GM21390 (cell line): ENCODE measurements around the gene MELK.
A peak's percentile ranks its signal among the peaks of the same experiment; 100 is the strongest.

ENCODE experiments used
- ATAC-seq: cut with Tn5 transposase; IDR thresholded peaks from one replicate; pipeline ENCODE4 v1.9.1; 2021; ENCODE audit not compliant: unreplicated experiment

Gene MELK

DNA sequence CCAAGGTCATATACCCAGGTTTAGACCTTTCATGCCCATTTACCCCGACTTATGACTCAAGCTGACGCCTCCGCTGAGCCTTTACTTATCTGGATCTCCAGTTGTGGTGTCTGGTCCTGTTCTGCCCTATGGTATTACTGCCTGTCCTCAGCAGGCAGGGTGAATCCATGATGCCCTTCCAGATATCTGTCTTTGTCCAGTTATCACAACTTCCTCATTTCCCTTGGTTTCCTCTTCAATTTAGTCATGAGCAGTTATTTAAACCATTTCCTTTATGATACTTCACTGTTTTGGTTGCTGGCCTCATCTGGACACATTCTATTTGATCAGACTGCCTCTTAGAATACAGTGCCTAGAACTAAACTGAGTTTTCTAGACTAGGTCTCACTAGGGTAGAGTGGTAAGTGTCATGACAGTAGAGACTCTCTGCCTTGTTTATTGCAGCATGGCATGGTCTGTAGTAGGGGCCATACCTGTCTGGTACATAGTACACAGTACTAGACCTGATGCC, 93.3 kb downstream of the MELK start:
- ATAC-seq, result peak; percentile 79

- ATAC-seq, result no peak
These were observed 98.9 kb downstream of the MELK start for GRCh38 chr9:36671561-36671960.

- ATAC-seq, result no peak
These were observed 103.4 kb downstream of the MELK start for GRCh38 chr9:36676091-36676490.

GRCh38 chr9:36676778-36677485, 104.2 kb downstream of the MELK start:
- no peak for ATAC-seq

GRCh38 chr9:36677611-36678010, 104.9 kb downstream of the MELK start:
- no peak for ATAC-seq

GRCh38 chr9:36679710-36680109, 107.0 kb downstream of the MELK start:
- no peak for ATAC-seq

- no peak for ATAC-seq
These were observed 113.8 kb downstream of the MELK start for GRCh38 chr9:36686471-36686870.

DNA sequence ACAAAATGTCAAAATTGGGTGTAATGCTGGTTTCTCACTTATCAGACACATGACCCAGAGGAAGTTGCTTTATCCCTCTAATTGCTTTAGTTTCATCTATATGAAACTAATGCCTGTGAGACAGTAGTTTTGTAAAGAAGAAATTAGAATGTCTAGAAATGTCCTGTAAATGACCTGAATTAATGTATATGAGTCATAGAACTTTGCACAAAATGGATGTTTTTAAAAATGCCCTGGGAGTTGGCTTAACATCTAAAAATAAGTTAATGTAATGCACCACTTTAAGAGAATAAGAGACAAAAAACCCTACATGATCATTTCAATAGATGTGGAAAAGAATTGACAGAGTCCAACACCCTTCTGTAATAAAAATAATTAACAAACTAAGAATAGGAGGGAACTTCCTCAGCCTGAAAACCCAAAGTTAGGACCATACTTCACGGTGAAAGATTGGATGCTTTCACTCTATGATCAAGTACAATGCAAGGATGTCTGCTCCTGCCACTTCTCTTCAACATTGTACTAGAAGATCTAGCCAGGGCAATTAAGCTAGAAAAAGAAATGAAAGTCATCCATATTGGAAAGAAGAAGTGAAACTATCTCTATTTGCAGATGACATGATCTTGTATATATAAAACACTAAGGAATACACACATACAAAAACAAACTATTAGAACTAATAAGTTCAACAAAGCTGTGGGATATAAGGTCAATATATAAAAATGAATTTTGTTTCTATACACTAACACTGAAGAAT, 117.9 kb downstream of the MELK start:
- ATAC-seq, result no peak

- no peak for ATAC-seq
These were observed 119.0 kb downstream of the MELK start for GRCh38 chr9:36691671-36692070.

DNA sequence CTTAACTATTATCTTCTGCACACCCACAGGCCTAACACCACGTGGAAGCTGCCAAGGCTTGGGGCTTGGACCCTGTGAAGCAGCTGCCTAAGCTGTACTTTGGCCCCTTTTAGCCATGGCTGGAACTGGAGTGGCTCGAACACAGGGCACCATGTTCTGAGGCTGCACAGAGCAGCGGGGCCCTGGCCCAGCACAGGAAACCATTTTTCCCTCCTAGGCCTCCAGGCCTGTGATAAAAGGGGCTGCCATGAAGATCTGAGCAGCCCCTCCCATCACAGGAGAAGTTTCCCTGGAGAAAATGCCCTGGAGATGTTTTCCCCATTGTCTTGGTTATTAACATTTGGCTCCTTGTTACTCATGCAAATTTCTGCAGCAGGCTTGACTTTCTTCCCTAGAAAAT, 126.3 kb downstream of the MELK start:
- ATAC-seq, result no peak

- no peak for ATAC-seq
These were observed 131.5 kb downstream of the MELK start for GRCh38 chr9:36704148-36704547.

DNA sequence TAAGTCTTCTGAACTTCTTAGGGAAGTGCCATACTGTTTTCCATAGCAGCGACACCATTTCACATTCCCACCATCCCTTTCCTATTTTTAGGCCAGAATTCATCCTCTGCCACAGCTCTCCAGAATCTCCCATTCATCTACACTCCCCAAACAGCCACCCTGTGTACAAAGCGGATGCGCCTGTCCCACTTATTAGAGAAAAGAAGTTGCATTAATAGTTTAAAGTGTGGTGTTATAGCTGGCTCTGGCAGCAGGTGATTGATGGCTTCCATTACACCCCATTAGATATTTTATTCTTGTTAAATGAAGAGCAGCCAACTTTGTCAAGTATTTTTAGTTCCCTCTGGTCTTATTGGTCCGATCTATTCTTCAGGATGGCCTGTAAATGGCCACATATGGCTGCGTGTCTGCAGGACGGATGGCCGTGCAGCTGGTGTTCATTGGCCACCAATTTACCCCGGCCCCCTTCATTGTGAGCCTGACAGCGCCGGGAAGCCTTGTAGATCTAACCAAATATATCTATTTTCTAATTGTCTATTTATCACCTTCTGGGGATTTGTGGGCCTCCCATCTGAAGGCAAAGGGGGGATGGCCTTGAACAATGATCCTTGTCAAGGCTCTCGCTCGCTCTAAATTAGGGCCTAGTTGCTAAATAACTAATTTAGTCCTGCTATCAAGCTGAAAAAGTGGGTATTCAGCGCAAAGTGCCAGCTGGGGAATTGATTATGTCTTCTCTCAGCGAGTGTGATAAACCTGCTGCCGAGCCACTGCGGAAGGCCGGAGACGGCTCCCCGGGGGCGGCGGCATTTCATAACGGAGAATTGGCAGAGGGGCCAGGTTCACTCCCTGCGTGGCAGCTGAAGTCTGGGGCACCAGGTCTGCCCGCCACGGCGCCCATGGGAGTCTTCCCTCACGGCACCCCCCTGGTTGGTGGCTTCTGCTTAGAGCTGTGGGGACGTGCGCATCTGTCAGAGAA, 141.1 kb downstream of the MELK start:
- no peak for ATAC-seq

DNA sequence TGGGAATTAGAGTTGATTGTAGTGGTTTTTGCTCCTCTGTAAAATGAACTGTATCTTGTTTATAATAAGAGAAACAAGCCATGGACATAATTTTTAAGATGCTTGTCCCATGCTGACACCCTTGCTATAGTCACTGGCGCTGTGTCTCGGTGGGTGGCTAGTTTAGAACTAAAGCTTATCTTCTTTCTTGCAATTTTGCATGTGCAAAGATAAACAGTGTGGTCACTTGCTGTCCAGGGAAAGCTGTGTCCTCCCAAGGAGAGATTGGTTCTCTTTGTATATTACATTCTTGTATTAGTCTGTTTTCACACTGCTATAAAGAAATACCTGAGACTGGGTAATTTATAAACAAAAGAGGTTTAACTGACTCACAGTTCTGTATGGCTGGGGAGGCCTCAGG, 143.8 kb downstream of the MELK start:
- no peak for ATAC-seq

GRCh38 chr9:36717276-36717675, 144.6 kb downstream of the MELK start:
- ATAC-seq, result no peak

DNA sequence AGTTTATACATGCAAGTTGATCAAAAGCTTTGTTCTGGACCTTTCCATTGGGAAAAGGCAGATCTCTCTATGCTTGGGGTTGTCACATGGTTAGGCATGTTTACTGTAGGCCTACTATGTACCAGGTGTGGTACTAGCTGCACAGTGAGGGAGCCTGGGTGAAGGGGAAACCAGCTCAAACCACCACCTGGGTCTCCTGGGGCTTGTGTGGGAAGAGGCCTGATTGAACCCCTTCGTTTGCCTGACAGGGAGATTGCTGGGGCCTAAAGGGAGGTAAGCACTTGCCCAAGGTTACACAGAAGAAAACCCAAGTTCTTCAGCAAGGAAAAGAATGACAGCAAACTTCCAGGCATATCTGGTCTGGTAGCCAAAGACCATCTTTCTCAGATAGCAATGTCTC, 145.9 kb downstream of the MELK start:
- no peak for ATAC-seq

- ATAC-seq, result no peak
These were observed 147.3 kb downstream of the MELK start for GRCh38 chr9:36720043-36720442.

DNA sequence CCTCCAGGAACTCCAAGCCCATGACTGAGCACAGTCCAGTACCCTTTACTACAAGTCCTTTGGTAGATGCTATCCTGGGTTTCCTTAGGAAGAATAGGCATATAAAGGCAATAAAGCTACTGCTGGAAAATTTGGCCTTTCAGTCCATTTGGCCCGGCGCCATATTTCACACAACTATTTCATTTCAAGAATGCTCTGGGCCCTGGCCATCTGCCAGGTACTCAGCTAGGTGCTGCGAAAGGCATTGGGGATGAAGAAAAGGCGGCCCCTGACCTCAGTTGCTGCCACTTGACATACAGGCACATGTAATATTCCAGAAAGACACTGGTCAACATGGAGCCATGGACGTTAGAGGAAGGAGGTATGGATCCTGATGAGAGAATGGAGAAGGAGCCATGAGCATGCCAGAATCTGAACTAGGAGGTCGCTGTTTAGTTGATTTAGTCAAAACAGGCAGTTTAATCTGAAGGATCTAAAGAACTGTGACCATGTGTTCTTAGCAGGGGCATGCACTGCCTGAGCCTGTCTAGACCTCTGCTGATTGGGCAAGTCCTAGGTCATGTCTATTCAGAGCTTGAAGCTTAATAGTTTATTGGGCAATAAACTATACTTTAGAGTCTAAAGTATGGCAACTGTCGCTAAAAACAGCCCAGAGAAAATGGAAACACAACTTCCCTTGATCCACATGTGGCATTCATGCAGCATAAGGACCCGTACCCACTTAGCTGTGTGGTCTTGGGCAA, 149.3 kb downstream of the MELK start:
- ATAC-seq, result no peak

GRCh38 chr9:36725777-36726356, 153.2 kb downstream of the MELK start:
- ATAC-seq, result no peak
